ENCODE data around the gene IER2.
"Not testable (repeated sequence)": the region's sequence is repeated elsewhere in the genome, so short reads cannot be mapped to it uniquely, and the experiment has no call there.

IER2 gene

DNA sequence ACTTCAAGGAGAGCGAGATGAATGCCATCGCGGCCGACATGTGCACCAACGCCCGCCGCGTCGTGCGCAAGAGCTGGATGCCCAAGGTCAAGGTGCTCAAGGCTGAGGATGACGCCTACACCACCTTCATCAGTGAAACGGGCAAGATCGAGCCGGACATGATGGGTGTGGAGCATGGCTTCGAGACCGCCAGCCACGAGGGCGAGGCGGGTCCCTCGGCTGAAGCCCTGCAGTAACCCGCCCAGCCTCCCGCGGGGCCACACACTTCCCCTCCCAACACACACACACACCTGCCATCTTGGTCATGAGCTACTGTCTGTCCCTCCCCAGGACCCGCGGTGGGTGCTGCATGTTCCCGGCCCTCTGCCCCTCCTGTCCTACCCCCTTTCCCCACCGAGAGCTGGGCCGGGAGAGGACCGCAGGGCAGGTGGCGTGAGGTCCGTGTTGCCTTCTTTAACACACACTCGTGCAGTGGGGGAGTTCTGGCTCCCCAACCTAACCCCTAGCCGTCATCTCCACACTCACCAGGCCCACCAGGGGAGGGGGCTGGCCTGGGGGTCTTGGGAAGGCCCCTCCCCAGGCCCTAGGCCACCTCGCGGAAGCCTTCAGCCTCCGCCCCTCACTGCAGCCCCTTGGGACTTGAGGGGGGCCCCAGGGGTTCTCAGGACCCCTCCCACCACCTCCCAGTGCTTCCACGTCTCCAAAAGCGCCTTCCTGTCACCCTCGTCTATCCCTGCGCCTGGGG lies 11.9 kb upstream of the IER2 start:
- no peak for DNase-seq (ENCODE audit: extremely low spot score)
- CTCF ChIA-PET, result no interaction called here
- TF ChIP-seq ZNF384 (IDR thresholded peaks at IDR 0.05) (no peak), ARNT (IDR thresholded peaks at IDR 0.05) (no peak), NFRKB (IDR thresholded peaks at IDR 0.05) (no peak), FOXA1 (IDR thresholded peaks at IDR 0.05) (no peak), CTBP1 (IDR thresholded peaks at IDR 0.05; ENCODE audit: borderline replicate concordance) (no peak), ELF4 (IDR thresholded peaks at IDR 0.05) (no peak), L3MBTL2 (conservative IDR thresholded peaks at IDR 0.05) (no peak), TARDBP (IDR thresholded peaks at IDR 0.05) (no peak), FOXK2 (IDR thresholded peaks at IDR 0.05) (no peak), LEF1 (IDR thresholded peaks at IDR 0.05; ENCODE audit: borderline replicate concordance) (no peak), FOXM1 (IDR thresholded peaks at IDR 0.05; ENCODE audit: borderline replicate concordance) (no peak), BHLHE40 (IDR thresholded peaks at IDR 0.05; ENCODE audit: borderline replicate concordance) (no peak), SP1 (IDR thresholded peaks at IDR 0.05) (no peak), SUZ12 (IDR thresholded peaks at IDR 0.05) (no peak), HDGF (IDR thresholded peaks at IDR 0.05; ENCODE audit: borderline replicate concordance) (no peak)
- TF ChIP-seq, protein P1, sequence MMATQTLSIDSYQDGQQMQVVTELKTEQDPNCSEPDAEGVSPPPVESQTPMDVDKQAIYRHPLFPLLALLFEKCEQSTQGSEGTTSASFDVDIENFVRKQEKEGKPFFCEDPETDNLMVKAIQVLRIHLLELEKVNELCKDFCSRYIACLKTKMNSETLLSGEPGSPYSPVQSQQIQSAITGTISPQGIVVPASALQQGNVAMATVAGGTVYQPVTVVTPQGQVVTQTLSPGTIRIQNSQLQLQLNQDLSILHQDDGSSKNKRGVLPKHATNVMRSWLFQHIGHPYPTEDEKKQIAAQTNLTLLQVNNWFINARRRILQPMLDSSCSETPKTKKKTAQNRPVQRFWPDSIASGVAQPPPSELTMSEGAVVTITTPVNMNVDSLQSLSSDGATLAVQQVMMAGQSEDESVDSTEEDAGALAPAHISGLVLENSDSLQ (IDR thresholded peaks at IDR 0.05), result no peak
- POLR2A ChIA-PET, result interaction anchor here (1.8 kb wide), 1 partner anchor 14 kb away, joined by 4 read pairs; no protein-coding TSS in a partner anchor

DNA sequence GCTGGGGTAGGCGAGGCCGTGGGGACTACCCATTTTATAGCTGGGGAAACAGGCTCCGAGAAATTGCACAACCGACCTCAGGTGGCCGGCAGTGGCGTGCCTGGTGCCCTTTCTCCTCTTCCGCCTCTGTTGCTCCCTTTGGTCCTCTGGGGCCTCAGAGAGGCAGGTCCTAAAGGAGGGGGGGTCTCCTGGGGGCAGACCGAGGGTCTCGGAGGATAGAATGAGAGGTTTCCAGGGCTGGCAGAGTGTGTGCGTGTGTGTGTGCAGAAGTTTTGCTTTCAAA lies 11.4 kb upstream of the IER2 start:
- CTCF ChIA-PET, result no interaction called here

DNA sequence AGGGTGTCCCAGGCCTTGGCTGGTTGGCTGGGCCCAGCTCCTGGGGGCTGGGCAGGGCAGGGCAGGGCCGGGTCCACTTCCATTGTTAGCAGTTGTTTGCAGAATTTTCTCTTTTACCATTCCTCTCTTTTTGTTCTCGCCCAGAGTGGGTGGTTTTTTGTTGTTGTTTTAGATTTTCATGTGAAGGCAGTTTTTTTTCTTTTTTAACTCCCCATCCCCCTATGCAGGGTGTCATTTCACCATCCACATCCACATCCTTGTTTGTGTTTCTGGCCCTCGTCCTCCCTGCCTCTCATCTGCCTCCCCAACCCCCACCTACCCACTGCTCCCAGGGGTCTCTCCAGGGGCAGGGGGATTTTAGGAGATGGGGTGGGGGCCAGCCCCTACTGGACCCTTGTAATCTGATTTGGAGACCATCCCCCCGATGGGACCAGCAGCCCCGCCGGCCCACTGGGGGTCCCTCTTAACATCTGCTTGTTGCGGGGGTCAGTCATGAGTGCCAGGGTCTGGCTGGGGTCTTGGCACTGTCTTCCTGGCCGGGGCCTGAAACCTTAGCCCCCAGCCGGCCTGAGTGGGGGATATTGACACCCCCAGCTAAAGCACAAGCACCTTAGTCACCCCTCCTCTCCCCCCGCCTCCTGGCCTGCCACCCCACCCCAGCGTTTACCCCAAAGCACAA lies 10.4 kb upstream of the IER2 start:
- TF ChIP-seq LEF1 (IDR thresholded peaks at IDR 0.05; ENCODE audit: borderline replicate concordance) (no peak), TARDBP (IDR thresholded peaks at IDR 0.05) (no peak), BHLHE40 (IDR thresholded peaks at IDR 0.05; ENCODE audit: borderline replicate concordance) (no peak), SP1 (IDR thresholded peaks at IDR 0.05) (no peak), FOXM1 (IDR thresholded peaks at IDR 0.05; ENCODE audit: borderline replicate concordance) (no peak), NFRKB (IDR thresholded peaks at IDR 0.05) (no peak), FOXA1 (IDR thresholded peaks at IDR 0.05) (no peak), SUZ12 (IDR thresholded peaks at IDR 0.05) (no peak), ARNT (IDR thresholded peaks at IDR 0.05) (no peak), ZNF384 (IDR thresholded peaks at IDR 0.05) (no peak), HDGF (IDR thresholded peaks at IDR 0.05; ENCODE audit: borderline replicate concordance) (no peak), L3MBTL2 (conservative IDR thresholded peaks at IDR 0.05) (no peak)
- TF ChIP-seq, protein P1 (IDR thresholded peaks at IDR 0.05), result no peak
- POLR2A ChIA-PET, result interaction anchor here (1.8 kb wide), 1 partner anchor 13 kb away, joined by 4 read pairs; no protein-coding TSS in a partner anchor
- DNase-seq (ENCODE audit: extremely low spot score), result no peak
- CTCF ChIA-PET, result no interaction called here

More for the DNA sequence above, 11.4 kb upstream of the IER2 start:
- POLR2A ChIA-PET, result interaction anchor here (1.8 kb wide), 1 partner anchor 14 kb away, joined by 4 read pairs; no protein-coding TSS in a partner anchor
- TF ChIP-seq TARDBP (IDR thresholded peaks at IDR 0.05) (no peak), BHLHE40 (IDR thresholded peaks at IDR 0.05; ENCODE audit: borderline replicate concordance) (no peak)
- DNase-seq (ENCODE audit: extremely low spot score), result no peak

DNA sequence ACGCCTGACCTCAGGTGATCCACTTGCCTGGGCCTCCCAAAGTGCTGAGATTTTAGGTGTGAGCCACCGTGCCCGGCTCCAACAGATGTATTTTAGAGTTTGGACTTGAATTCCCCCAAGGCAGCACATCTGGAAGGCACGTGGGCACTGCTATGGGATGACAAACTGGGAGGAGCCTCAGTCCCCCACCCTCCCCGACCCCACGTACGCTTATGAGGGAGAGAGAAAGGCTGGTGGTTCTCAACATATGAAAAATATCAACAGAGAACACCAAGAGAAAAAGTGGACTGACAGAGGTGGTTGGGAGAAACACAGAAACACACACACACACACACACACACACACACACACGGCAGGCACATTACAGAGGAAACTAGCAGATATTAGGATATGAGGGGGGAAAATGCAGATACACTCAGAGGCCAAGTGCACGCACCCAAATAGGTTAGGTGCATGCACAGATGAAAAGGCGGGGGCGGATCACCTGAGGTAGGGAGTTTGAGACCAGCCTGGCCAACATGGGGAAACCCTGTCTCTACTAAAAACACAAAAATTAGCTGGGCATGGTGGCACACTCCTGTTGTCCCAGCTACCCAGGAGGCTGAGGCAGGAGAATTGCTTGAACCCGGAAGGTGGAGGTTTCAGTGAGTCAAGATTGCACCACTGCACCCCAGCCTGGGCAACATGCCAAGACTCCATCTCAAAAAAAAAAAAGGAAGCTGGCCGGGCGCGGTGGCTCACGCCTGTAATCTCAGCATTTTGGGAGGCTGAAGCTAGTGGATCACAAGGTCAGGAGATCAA lies 3.2 kb upstream of the IER2 start:
- CTCF ChIA-PET, result no interaction called here
- TF ChIP-seq FOXA1 (IDR thresholded peaks at IDR 0.05), result no peak
- no peak for TF ChIP-seq L3MBTL2 (conservative IDR thresholded peaks at IDR 0.05)
- TF ChIP-seq ZNF384 (IDR thresholded peaks at IDR 0.05), result no peak
- no peak for TF ChIP-seq SUZ12 (IDR thresholded peaks at IDR 0.05)
- TF ChIP-seq, protein P1 (IDR thresholded peaks at IDR 0.05), result no peak
- TF ChIP-seq TARDBP (IDR thresholded peaks at IDR 0.05), result no peak
- no peak for TF ChIP-seq HDGF (IDR thresholded peaks at IDR 0.05; ENCODE audit: borderline replicate concordance)
- no peak for TF ChIP-seq CTBP1 (IDR thresholded peaks at IDR 0.05; ENCODE audit: borderline replicate concordance)
- TF ChIP-seq BHLHE40 (IDR thresholded peaks at IDR 0.05; ENCODE audit: borderline replicate concordance), result no peak
- no peak for TF ChIP-seq NFRKB (IDR thresholded peaks at IDR 0.05)
- no peak for TF ChIP-seq ELF4 (IDR thresholded peaks at IDR 0.05)
- no peak for TF ChIP-seq ARNT (IDR thresholded peaks at IDR 0.05)
- no peak for TF ChIP-seq FOXM1 (IDR thresholded peaks at IDR 0.05; ENCODE audit: borderline replicate concordance)
- TF ChIP-seq LEF1 (IDR thresholded peaks at IDR 0.05; ENCODE audit: borderline replicate concordance), result no peak
- TF ChIP-seq SP1 (IDR thresholded peaks at IDR 0.05), result no peak
- no peak for TF ChIP-seq FOXK2 (IDR thresholded peaks at IDR 0.05)
- no peak for DNase-seq (ENCODE audit: extremely low spot score)
- POLR2A ChIA-PET, result no interaction called here

DNA sequence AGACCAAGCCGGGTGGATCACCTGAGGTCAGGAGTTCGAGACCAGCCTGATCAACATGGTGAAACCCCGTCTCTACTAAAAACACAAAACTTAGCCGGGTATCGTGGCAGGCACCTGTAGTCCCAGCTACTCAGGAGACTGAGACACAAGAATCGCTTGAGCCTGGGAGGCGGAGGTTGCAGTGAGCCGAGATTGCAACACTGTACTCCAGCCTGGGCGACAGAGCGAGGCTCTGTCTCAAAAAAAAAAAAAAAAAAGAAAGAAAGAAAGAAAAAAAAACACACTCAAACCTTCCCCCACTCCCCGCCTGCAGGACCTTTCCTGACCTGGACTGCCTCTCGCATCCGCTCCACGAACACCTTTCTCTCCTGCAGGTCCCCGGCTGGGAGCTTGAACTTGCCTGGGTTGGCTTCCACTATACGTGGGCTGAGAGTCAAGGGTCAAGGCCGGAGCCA lies 1.0 kb upstream of the IER2 start:
- ChIA-PET POLR2A (interaction anchor here (1.1 to 2.5 kb wide), 4 partner anchors 14 to 46 kb away, joined by 3 to 15 read pairs (median 8); partner anchors contain the start of gene NACC1), CTCF (interaction anchor here (1.0 to 1.2 kb wide), 2 partner anchors 13 to 184 kb away, joined by 3 read pairs; no protein-coding TSS in a partner anchor)
- not testable (repeated sequence) for DNase-seq (ENCODE audit: extremely low spot score)
